ENCODE results near the gene CCR6. TPM values are rescaled to one million over a fixed set of nuclear protein-coding genes. Genes with fewer than 3 reads are reported as not detected.
"Not testable (repeated sequence)": the region's sequence is repeated elsewhere in the genome, so short reads cannot be mapped to it uniquely, and the experiment has no call there.

Gene CCR6
- total RNA-seq, 1 donor from 2014 or later: not detected

GRCh38 chr6:167172011-167172410 is 49.1 kb downstream of the CCR6 start:
- DNase-seq: not testable (repeated sequence)

- not testable (repeated sequence) for DNase-seq
These were observed 54.4 kb downstream of the CCR6 start for GRCh38 chr6:167177271-167177670.

- DNase-seq: not testable (repeated sequence)
These were observed 56.2 kb downstream of the CCR6 start for GRCh38 chr6:167178896-167179655.

- DNase-seq: not testable (repeated sequence)
These were observed 57.2 kb downstream of the CCR6 start for GRCh38 chr6:167180086-167180485.

GRCh38 chr6:167181351-167181750 is 58.5 kb downstream of the CCR6 start:
- DNase-seq: not testable (repeated sequence)

GRCh38 chr6:167182913-167183314 is 60.0 kb downstream of the CCR6 start:
- not testable (repeated sequence) for DNase-seq

- DNase-seq: not testable (repeated sequence)
These were observed 62.2 kb downstream of the CCR6 start for GRCh38 chr6:167185101-167185500.

- not testable (repeated sequence) for DNase-seq
These were observed 64.4 kb downstream of the CCR6 start for GRCh38 chr6:167187275-167187674.

Other genes with a start within 250 kb of the CCR6 start
- gene RNASET2, start 166.5 kb upstream of the CCR6 start, total RNA-seq: 20.7 TPM
- gene CEP43, start 123.7 kb upstream of the CCR6 start, total RNA-seq: 22.6 TPM
- not detected for gene GPR31, start 34.9 kb downstream of the CCR6 start, total RNA-seq
- gene UNC93A, start 168.2 kb downstream of the CCR6 start, total RNA-seq: 0.10 TPM
- gene TTLL2, start 202.0 kb downstream of the CCR6 start, total RNA-seq: not detected